Panc1 (cell line): ENCODE measurements around the gene IZUMO4. TPM values are rescaled to one million over a fixed set of nuclear protein-coding genes. Genes with fewer than 3 reads are reported as not detected.

Source experiments
- ATAC-seq: fragments of 200-7000 bp; cut with Tn5 transposase; 2 replicates; pipeline ENCODE4 v1.9.1; 2020; ENCODE audit warnings: mild to moderate bottlenecking, moderate library complexity
- BruUV-seq: library from RNA; stranded (reverse); fragments of 400-500 nt; replicated peaks from 2 replicates; lab custom pipeline; 2021; lab: Mats Ljungman, UMichigan
- CTCF ChIA-PET: fragments of 300-600 bp; sonication (Branson Sonifier 250); formaldehyde crosslinking; loops from one replicate; lab custom pipeline; 2022; ENCODE audit warnings: antibody characterized with exemption; lab: Charles Lee
- POLR2A ChIA-PET: fragments of 300-600 bp; sonication (Branson Sonifier 250); formaldehyde crosslinking; loops from one replicate; lab custom pipeline; 2022; ENCODE audit warnings: antibody characterized with exemption; lab: Charles Lee
- DNase-seq: peaks from one replicate; pipeline ENCODE4 v3.0.0-alpha.2; 2010; ENCODE audit warnings: low read depth, low spot score
- H3K27ac ChIP-seq: 2 replicates; pipeline ENCODE4 v1.5.1; 2011; ENCODE audit warnings: mild to moderate bottlenecking, low read length, inconsistent platforms
- H3K27me3 ChIP-seq: fragments of 200-500 bp; sonication (Bioruptor generic); 2 replicates; pipeline ENCODE4 v1.6.0; 2014; ENCODE audit warnings: low read length, inconsistent platforms; ENCODE audit not compliant: control insufficient read depth, insufficient read depth
- H3K36me3 ChIP-seq: fragments of 200-500 bp; sonication (Bioruptor generic); 2 replicates; pipeline ENCODE4 v1.5.1; 2014; ENCODE audit warnings: inconsistent platforms, mild to moderate bottlenecking, low read length, moderate library complexity; ENCODE audit not compliant: control insufficient read depth, insufficient read depth
- H3K4me1 ChIP-seq: 2 replicates; pipeline ENCODE4 v1.5.1; 2011; ENCODE audit warnings: inconsistent platforms, mild to moderate bottlenecking, low read length, moderate library complexity; ENCODE audit not compliant: control insufficient read depth, insufficient read depth
- H3K4me3 ChIP-seq, 2 experiments: 2 replicates each; pipeline ENCODE4 v1.5.1; 2011 to 2012; ENCODE audit warnings: low read depth in 2 of 2, low read length in 2 of 2, mild to moderate bottlenecking in 2 of 2, inconsistent platforms in 1 of 2, moderate library complexity in 1 of 2
- H3K9me3 ChIP-seq: fragments of 200-500 bp; sonication (Bioruptor generic); 2 replicates; pipeline ENCODE4 v1.5.1; 2014; ENCODE audit warnings: low read depth, mild to moderate bottlenecking, inconsistent platforms, low read length, moderate library complexity; ENCODE audit not compliant: control insufficient read depth, insufficient read depth
- POLR2AphosphoS5 ChIP-seq: IDR thresholded peaks from 2 replicates; pipeline ENCODE4 v1.6.1; 2012; ENCODE audit warnings: mild to moderate bottlenecking, low read depth, low read length, moderate library complexity
- SIN3A ChIP-seq: IDR thresholded peaks from 2 replicates; pipeline ENCODE4 v1.6.1; 2012; ENCODE audit warnings: low read depth, mild to moderate bottlenecking, low read length, moderate library complexity, borderline replicate concordance; ENCODE audit not compliant: insufficient read depth
- TCF7L2 ChIP-seq: IDR thresholded peaks from 2 replicates; pipeline ENCODE4 v1.6.1; 2011; ENCODE audit warnings: mild to moderate bottlenecking, low read depth, low read length, inconsistent platforms
- in situ Hi-C: cut with HindIII; loops from 2 replicates; pipeline ENCODE4 v1.10.0; 2016; ENCODE audit warnings: low sequenced_read_pairs, low pct_unique_long_range_greater_than_20kb
- intact Hi-C: fragments of 100-400 bp; cut with micrococcal nuclease; formaldehyde crosslinking; loops from one replicate; pipeline ENCODE4 v1.10.0; 2022; ENCODE audit not compliant: unreplicated experiment
- total RNA-seq: library from RNA; stranded (reverse); gene quantifications from one replicate; pipeline ENCODE4 v1.2.1, GENCODE V29; 2021; ENCODE audit not compliant: unreplicated experiment
- TF ChIP-seq, protein P1 (sequence below), 2 experiments: IDR thresholded peaks; 2 replicates each; pipeline ENCODE4 v1.6.1; 2011 to 2012; ENCODE audit warnings: low read depth in 2 of 2, control low read depth in 1 of 2, low read length in 1 of 2, mild to moderate bottlenecking in 1 of 2, moderate library complexity in 1 of 2; ENCODE audit not compliant: insufficient read depth in 1 of 2
- TF ChIP-seq, protein P2 (sequence below): fragments of 450-650 bp; IDR thresholded peaks from 2 replicates; pipeline ENCODE4 v1.5.1; 2017; ENCODE audit warnings: mild to moderate bottlenecking

IZUMO4 gene
- total RNA-seq, 1 experiment from 2014 or later, result 5.4 TPM

DNA sequence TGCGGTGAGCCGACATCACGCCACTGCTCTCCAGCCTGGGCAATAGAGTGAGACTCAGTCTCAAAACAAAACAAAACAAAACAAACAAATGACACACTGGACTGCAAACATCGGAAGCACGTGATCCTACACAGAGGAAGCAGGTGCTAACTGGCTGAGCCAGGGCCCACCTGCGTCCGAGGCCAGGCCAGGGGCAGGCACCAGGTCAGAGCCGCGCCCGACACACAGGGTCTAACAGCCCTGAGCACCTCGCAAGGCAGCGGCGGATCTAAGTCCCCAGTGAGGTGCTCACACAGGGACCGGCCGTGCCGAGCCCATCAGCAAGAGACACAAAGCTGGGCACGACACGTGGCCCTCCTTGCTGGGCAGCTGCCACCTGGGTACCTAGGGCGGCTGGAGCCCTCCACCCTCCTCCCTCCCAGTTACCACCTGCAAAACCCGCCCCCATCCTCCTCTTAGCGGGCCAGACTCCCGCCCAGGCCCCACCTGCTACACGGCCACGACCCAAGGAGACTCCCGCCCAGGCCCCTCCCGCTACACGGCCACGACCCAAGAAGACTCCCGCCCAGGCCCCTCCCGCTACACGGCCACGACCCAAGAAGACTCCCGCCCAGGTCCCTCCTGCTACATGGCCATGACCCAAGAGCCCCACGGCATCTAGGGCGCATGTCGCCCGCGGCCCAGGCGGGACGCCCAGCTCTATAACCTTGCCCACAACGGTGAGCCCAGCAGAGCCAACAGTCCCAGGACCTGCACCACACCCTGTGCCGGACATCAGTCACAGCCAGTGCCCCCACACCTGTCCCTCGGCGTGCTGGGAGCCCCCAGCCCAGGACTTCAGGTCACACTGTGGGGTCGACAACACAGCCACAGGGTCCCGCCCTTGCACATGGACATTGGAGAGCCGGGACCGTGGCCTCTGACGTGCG, 39.0 kb downstream of the IZUMO4 start:
- H3K27ac ChIP-seq, result no peak overlapping the region
- ATAC-seq (peak; percentile 63), DNase-seq (no peak)
- in situ Hi-C loops (no loop called here), intact Hi-C loops (no loop called here)
- peaks cover 3% of the 10 kb centered on the region; the same call in 1 of the 2 replicates for H3K36me3 ChIP-seq
- BruUV-seq, result TSS peak; percentile 46
- ChIA-PET POLR2A (no interaction called here), CTCF (interaction anchor here (0.6 kb wide), 1 partner anchor 33 kb away, joined by 4 read pairs; no protein-coding TSS in a partner anchor)
- no peaks in the 10 kb centered on the region for H3K4me1 ChIP-seq
- TF ChIP-seq TCF7L2, result no peak
- TF ChIP-seq, protein P1, sequence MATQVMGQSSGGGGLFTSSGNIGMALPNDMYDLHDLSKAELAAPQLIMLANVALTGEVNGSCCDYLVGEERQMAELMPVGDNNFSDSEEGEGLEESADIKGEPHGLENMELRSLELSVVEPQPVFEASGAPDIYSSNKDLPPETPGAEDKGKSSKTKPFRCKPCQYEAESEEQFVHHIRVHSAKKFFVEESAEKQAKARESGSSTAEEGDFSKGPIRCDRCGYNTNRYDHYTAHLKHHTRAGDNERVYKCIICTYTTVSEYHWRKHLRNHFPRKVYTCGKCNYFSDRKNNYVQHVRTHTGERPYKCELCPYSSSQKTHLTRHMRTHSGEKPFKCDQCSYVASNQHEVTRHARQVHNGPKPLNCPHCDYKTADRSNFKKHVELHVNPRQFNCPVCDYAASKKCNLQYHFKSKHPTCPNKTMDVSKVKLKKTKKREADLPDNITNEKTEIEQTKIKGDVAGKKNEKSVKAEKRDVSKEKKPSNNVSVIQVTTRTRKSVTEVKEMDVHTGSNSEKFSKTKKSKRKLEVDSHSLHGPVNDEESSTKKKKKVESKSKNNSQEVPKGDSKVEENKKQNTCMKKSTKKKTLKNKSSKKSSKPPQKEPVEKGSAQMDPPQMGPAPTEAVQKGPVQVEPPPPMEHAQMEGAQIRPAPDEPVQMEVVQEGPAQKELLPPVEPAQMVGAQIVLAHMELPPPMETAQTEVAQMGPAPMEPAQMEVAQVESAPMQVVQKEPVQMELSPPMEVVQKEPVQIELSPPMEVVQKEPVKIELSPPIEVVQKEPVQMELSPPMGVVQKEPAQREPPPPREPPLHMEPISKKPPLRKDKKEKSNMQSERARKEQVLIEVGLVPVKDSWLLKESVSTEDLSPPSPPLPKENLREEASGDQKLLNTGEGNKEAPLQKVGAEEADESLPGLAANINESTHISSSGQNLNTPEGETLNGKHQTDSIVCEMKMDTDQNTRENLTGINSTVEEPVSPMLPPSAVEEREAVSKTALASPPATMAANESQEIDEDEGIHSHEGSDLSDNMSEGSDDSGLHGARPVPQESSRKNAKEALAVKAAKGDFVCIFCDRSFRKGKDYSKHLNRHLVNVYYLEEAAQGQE (IDR thresholded peaks at IDR 0.05; ENCODE audit: insufficient read depth in 1 of 2, low read depth in 2 of 2, low read length in 1 of 2), result no peak
- TF ChIP-seq SIN3A, result no peak
- TF ChIP-seq, protein P2, sequence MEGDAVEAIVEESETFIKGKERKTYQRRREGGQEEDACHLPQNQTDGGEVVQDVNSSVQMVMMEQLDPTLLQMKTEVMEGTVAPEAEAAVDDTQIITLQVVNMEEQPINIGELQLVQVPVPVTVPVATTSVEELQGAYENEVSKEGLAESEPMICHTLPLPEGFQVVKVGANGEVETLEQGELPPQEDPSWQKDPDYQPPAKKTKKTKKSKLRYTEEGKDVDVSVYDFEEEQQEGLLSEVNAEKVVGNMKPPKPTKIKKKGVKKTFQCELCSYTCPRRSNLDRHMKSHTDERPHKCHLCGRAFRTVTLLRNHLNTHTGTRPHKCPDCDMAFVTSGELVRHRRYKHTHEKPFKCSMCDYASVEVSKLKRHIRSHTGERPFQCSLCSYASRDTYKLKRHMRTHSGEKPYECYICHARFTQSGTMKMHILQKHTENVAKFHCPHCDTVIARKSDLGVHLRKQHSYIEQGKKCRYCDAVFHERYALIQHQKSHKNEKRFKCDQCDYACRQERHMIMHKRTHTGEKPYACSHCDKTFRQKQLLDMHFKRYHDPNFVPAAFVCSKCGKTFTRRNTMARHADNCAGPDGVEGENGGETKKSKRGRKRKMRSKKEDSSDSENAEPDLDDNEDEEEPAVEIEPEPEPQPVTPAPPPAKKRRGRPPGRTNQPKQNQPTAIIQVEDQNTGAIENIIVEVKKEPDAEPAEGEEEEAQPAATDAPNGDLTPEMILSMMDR, result no peak
- no peak for TF ChIP-seq POLR2AphosphoS5
- H3K27me3 ChIP-seq, result no peaks in the 10 kb centered on the region
- H3K9me3 ChIP-seq, result no peaks in the 10 kb centered on the region
- no peak overlapping the region for H3K4me3 ChIP-seq

DNA sequence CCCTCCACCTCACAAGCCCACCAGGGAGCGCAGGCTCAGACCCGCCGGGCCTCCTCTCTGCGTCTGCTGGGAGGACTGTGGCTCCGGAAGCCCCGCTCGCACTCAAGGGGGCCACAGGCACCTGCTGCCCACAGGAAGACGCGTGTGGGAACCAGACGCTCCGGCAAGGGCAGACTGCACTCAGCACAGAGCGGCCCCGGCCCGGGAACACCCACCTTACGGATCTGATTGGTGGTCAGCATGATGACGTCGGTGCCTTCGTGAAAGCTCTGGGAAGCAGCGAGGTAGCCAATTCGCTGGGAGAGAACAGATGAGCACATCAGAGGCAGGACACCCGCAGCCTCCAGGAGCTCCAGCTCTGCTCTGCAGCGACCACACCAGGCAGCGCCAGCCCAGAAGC, 40.1 kb downstream of the IZUMO4 start:
- CTCF ChIA-PET, result no interaction called here
- Histone ChIP-seq H3K27ac (no peak overlapping the region), H3K9me3 (no peaks in the 10 kb centered on the region), H3K4me3 (no peak overlapping the region), H3K36me3 (peaks cover 3% of the 10 kb centered on the region; the same call in 1 of the 2 replicates), H3K4me1 (no peaks in the 10 kb centered on the region), H3K27me3 (no peaks in the 10 kb centered on the region)
- TF ChIP-seq, protein P1 (IDR thresholded peaks at IDR 0.05; ENCODE audit: insufficient read depth in 1 of 2, low read depth in 2 of 2, low read length in 1 of 2), result no peak
- TF ChIP-seq, protein P2, result no peak
- TF ChIP-seq TCF7L2 (no peak), SIN3A (no peak), POLR2AphosphoS5 (no peak)
- DNase-seq, result no peak
- no peak for ATAC-seq
- intact Hi-C loops, result no loop called here
- POLR2A ChIA-PET, result no interaction called here
- in situ Hi-C loops, result no loop called here
- BruUV-seq, result no TSS peak
